GM12875 (cell line): Measurements from ENCODE around the gene NRP1.

ENCODE experiments used
- H3K4me3 ChIP-seq: one replicate; pipeline ENCODE4 v1.5.1; 2011; ENCODE audit warnings: low read depth, low read length, control low read depth
- TF ChIP-seq, protein P1 (sequence below): IDR thresholded peaks from 2 replicates; pipeline ENCODE4 v1.5.1; 2011; ENCODE audit warnings: low read depth, mild to moderate bottlenecking, control low read depth, inconsistent platforms, low read length, moderate library complexity, borderline replicate concordance; ENCODE audit not compliant: insufficient read depth

NRP1 gene

GRCh38 chr10:33235251-33235884 lies 99.1 kb downstream of the NRP1 start:
- H3K4me3 ChIP-seq: no peak overlapping the region
- TF ChIP-seq, protein P1, sequence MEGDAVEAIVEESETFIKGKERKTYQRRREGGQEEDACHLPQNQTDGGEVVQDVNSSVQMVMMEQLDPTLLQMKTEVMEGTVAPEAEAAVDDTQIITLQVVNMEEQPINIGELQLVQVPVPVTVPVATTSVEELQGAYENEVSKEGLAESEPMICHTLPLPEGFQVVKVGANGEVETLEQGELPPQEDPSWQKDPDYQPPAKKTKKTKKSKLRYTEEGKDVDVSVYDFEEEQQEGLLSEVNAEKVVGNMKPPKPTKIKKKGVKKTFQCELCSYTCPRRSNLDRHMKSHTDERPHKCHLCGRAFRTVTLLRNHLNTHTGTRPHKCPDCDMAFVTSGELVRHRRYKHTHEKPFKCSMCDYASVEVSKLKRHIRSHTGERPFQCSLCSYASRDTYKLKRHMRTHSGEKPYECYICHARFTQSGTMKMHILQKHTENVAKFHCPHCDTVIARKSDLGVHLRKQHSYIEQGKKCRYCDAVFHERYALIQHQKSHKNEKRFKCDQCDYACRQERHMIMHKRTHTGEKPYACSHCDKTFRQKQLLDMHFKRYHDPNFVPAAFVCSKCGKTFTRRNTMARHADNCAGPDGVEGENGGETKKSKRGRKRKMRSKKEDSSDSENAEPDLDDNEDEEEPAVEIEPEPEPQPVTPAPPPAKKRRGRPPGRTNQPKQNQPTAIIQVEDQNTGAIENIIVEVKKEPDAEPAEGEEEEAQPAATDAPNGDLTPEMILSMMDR: no peak

- TF ChIP-seq, protein P1: no peak
- no peak overlapping the region for H3K4me3 ChIP-seq
Observed at GRCh38 chr10:33234831-33235237, 99.6 kb downstream of the NRP1 start.

DNA sequence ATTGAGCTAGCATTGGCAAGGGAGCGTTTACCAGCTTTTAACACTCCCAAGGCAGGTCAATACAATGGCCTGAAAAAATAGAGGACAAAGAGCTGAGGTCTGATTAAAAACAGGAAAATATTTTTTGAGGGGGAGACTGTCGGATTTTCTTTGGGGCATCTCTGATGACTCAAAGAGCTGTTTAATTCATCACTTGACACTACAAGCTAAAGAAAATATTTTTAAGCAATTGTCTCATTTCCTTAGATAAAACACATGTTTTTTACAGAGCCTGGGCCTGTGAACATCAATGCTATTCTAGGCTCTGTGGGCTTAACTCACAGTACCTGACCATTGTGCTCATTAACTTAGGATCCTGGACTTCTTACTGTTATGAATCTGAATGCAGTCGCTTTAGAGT lies 100.8 kb downstream of the NRP1 start:
- H3K4me3 ChIP-seq: no peak overlapping the region
- TF ChIP-seq, protein P1: no peak

GRCh38 chr10:33233221-33233620 lies 101.2 kb downstream of the NRP1 start:
- TF ChIP-seq, protein P1: no peak

DNA sequence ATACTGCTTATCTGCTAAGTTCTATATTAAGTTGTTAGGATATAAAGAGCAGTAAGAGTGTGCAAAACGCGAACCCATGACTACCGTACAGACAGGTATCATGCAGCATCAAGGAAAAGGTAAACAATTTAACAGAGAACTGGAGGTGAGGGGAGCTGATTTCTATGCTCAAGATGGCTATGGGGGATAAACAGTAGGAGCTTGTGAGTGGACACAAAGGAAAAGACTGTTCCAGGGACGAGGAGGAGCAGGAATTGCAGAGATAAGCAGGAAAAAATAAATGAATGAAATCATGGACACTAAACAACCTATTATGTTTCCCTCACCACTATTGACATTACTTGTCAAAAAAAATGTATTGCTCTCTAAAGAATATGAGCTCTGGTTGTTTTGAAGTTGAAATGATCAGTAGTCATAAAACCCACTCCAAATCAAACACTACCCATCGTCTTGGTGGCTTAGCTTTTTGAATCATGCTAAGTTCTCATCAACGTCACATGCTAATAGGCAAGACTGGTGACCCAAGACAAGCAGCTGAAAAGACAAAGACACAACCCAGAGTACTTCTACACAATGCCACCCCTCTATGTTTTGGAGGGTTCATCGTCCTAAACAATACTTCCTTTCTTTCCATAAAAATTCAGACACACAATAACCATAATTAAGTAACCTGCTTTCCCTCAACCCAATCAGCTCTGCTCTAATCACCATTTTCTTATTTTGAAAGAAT lies 102.7 kb downstream of the NRP1 start:
- H3K4me3 ChIP-seq: no peak overlapping the region
- TF ChIP-seq, protein P1: no peak

More at GRCh38 chr10:33233221-33233620, 101.2 kb downstream of the NRP1 start:
- no peak overlapping the region for H3K4me3 ChIP-seq

- TF ChIP-seq, protein P1: no peak
Observed at GRCh38 chr10:33229949-33230267, 104.6 kb downstream of the NRP1 start.

More at GRCh38 chr10:33229949-33230267, 104.6 kb downstream of the NRP1 start:
- H3K4me3 ChIP-seq: no peak overlapping the region
